HCT116 (cell line): ENCODE measurements around the gene CXorf38.

ENCODE experiments used
- POLR2AphosphoS5 ChIP-seq: IDR thresholded peaks from 2 replicates; pipeline ENCODE4 v1.6.1; 2011; ENCODE audit warnings: mild to moderate bottlenecking, low read depth, low read length, moderate library complexity
- TF ChIP-seq, protein P1 (sequence below), 3 experiments: fragments of 200-600 bp in 1 of 3; sonication (generic) in 1 of 3; IDR thresholded peaks in 2 of 3; conservative IDR thresholded peaks in 1 of 3; 2 replicates each; pipeline ENCODE4 v1.5.1; 2012 to 2017; ENCODE audit warnings: low read depth in 2 of 3, low read length in 2 of 3, antibody characterized with exemption in 1 of 3, borderline replicate concordance in 1 of 3, control low read depth in 1 of 3, mild to moderate bottlenecking in 1 of 3, mixed read lengths in 1 of 3, mixed run types in 1 of 3, moderate library complexity in 1 of 3; ENCODE audit not compliant: insufficient read depth in 1 of 3

DNA sequence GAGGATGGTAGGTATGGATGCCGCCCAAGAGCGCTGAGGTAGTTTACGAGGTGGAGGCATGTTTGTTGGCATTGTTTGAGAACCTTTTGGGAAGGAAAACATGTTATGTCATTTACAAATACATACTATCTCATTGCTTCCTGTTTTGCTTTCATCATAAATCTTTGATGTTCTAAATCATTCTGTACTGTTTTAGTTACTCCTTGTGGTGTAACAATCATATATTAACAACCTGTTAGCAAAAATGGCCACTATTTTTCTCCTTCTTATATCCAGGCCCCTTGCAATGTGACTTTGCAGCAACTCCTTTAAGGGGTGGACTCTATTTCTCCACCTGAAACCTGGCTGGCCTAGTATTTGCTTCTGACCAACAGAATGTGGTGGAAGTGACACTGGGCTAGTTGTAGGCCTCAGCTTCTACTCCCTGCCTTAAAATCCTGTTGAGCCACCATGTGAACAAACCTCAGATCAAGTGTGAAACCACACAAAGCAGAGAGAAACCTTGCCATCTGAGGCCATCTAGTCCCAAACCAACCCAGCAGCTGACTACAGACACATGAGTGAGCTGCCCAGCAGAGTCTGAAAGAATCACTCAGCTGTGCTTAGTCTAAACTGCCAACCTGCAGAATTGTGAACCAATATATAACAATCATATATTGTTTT, 15.8 kb upstream of the CXorf38 start:
- TF ChIP-seq, protein P1, sequence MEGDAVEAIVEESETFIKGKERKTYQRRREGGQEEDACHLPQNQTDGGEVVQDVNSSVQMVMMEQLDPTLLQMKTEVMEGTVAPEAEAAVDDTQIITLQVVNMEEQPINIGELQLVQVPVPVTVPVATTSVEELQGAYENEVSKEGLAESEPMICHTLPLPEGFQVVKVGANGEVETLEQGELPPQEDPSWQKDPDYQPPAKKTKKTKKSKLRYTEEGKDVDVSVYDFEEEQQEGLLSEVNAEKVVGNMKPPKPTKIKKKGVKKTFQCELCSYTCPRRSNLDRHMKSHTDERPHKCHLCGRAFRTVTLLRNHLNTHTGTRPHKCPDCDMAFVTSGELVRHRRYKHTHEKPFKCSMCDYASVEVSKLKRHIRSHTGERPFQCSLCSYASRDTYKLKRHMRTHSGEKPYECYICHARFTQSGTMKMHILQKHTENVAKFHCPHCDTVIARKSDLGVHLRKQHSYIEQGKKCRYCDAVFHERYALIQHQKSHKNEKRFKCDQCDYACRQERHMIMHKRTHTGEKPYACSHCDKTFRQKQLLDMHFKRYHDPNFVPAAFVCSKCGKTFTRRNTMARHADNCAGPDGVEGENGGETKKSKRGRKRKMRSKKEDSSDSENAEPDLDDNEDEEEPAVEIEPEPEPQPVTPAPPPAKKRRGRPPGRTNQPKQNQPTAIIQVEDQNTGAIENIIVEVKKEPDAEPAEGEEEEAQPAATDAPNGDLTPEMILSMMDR (IDR thresholded peaks at IDR 0.05 in 2 of 3, conservative IDR thresholded peaks at IDR 0.05 in 1 of 3; ENCODE audit: borderline replicate concordance in 1 of 3, insufficient read depth in 1 of 3, low read depth in 2 of 3, low read length in 2 of 3) = no peak
- no peak for TF ChIP-seq POLR2AphosphoS5
